Stimulated activated naive B cell treated with anti-CD40 and anti-IgM and Interleukin-4, amounts not matched to agents 10 μg/mL and 1 μg/mL and 100 μg/mL, for 72 hours (primary cell): ENCODE data around the gene ANKRD13D.
A peak's percentile ranks its signal among the peaks of the same experiment; 100 is the strongest.

Experiments used
- ATAC-seq, 2 donors: fragments of 150-1000 bp; cut with Tn5 transposase; replicated peaks; 2 replicates each; pipeline ENCODE4 v1.10.0; 2021; ENCODE audit warnings: moderate library complexity in 1 of 2
- DNase-seq: peaks from one replicate; pipeline ENCODE4 v3.0.0; 2021
- H3K27ac Mint-ChIP-seq: one replicate; pipeline ENCODE4 v1.8.0; 2022; ENCODE audit warnings: mild to moderate bottlenecking, mixed read lengths
- H3K27me3 Mint-ChIP-seq, 2 donors: one replicate each; pipeline ENCODE4 v1.8.0; 2022; ENCODE audit warnings: mixed read lengths in 2 of 2
- H3K36me3 Mint-ChIP-seq, 2 donors: one replicate each; pipeline ENCODE4 v1.8.0; 2022; ENCODE audit warnings: mixed read lengths in 2 of 2, mild to moderate bottlenecking in 1 of 2
- H3K4me1 Mint-ChIP-seq, 2 donors: one replicate each; pipeline ENCODE4 v1.8.0; 2022; ENCODE audit warnings: mixed read lengths in 2 of 2, mild to moderate bottlenecking in 1 of 2
- H3K4me3 Mint-ChIP-seq, 2 donors: one replicate each; pipeline ENCODE4 v1.8.0; 2022; ENCODE audit warnings: mild to moderate bottlenecking in 2 of 2, mixed read lengths in 2 of 2, moderate library complexity in 1 of 2
- H3K9me3 Mint-ChIP-seq, 2 donors: one replicate each; pipeline ENCODE4 v1.8.0; 2022; ENCODE audit warnings: mixed read lengths in 2 of 2, mild to moderate bottlenecking in 1 of 2

Gene ANKRD13D

DNA sequence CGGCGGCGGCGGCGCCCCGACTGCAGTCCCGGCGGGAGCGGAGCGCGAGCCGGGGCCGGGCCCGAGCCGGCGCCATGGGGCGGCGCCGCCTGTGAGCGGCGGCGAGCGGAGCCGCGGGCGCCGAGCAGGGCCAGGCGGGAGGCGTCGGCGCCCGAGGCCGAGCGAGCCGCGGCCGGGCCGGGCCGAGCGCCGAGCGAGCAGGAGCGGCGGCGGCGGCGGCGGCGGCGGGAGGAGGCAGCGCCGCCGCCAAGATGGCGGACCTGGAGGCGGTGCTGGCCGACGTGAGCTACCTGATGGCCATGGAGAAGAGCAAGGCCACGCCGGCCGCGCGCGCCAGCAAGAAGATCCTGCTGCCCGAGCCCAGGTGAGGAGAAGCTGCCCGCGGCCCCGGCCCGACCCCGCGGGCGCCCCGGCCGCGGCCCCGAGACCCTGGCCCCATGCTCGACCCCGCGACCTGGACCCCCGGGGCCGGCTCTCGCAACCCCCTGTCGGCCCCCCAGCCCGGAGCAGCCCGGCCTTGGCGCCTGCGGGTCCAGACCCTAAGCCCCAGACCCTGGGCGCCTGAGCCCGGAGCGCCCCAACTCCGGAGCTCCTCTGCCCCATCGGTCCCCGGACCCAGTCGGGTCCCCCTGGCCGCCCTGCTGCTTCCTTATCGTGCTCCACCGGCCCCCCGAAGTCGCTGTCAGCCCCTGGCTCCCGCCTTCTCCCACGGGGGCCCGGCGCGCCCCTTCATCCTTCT lies 22.5 kb upstream of the ANKRD13D start, which contains the start of gene GRK2:
GRK2 (plus strand) TSS at position 25 of the 739 bp plus-strand sequence; CDS start at position 252, 227 bp downstream.
- Mint-ChIP-seq H3K27me3 (no peaks in the 10 kb centered on the region), H3K4me1 (peaks cover 57 to 87% of the 10 kb centered on the region in 2 donors), H3K36me3 (peaks cover 29 to 45% of the 10 kb centered on the region in 2 donors), H3K9me3 (no peaks in the 10 kb centered on the region), H3K4me3 (peak within 1 kb of the TSS; percentile 93 to 99), H3K27ac (peak within 1 kb of the TSS; percentile 99)
- no peak for DNase-seq
- peak; percentile 22 to 24 for ATAC-seq

DNA sequence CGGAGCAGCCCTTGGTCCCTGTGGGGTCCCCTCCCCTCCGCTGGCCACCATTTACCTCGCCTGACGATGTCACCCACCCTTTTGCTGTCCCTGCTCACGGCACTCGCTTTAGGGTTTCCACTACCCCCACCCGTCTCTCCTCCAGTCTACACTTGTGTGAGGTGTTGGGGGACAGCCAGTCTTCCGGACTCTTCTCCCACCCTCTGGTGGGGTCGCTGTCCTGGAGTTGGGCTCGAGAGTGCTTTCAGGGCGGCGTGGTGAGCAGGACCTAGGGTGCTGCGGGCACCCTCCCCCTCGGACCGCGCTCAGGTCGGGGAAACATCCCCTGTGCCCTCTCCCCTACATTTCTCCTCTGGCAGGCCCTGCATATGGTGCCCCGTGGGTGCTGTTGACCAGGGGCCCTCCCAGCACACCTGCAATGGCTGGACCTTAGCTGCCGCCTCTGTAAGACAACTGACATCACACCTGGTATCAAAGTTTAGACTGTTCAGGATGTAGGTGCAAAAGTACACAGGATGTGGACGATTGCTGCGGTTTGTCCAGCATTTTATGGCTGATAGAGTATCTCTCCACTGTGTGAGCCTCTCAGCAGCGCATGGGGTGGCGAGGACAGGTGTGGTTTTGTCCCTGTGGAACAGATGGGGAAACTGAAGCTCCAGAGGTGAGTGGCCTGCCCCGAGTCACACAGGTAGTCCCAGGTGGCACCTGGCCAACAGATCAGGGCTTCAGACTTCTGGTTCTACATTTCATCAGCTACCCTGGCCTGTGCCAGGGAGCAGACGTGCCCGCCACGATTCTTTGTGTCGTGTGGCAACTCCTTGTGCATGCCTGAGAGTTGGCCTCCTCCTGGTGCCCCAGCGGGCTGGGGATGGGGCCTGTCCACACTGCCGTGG lies 21.7 kb upstream of the ANKRD13D start:
- H3K36me3 Mint-ChIP-seq: peaks cover 29 to 47% of the 10 kb centered on the region in 2 donors
- ATAC-seq: peak; percentile 0 to 2

DNA sequence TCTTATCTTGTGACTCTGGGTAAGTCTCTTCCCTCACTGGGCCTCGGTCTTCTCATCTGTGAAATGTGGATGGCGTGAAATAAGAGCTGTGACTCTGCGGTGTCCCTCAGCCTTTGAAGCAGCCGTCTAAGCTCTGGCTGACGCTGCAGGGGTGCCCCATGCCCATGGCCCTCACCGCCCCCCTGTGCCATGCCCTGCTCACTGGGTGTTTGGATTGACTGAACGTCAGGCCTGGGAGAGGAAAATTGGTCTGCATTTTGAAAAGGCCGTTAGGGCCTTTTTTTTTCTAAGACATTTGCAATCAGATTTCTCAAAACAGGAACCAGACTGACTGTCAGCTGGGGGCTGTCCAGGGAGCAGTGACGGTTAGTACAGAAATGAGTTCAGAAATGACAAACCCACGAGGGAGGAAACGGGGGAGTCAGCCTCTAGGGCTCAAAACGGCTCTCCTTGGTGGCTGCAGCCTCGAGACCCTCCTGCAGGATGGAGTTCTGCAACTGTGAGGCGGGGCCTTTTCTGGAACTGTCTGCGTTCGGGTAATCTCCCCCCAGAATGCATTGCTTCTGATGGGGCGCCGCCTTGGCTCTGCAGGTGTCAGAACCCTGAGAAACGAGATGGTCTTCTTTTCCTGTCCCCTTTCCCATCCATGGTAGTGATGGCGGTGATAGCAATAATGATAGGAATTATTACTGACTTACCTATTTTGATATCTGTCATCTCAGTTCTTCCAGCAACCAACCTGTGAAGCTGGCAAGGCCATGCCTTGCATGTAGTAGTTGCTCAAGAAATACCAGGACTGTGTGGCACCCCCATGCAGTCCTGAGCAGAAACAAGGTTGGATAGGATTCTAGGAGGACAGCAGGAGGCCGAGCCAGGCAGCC lies 20.8 kb upstream of the ANKRD13D start:
- peak overlapping the region; percentile 99 for H3K27ac Mint-ChIP-seq
- no peaks in the 10 kb centered on the region for H3K9me3 Mint-ChIP-seq
- peaks cover 62 to 88% of the 10 kb centered on the region in 2 donors for H3K4me1 Mint-ChIP-seq
- ATAC-seq: peak; percentile 75 to 77
- no peaks in the 10 kb centered on the region for H3K27me3 Mint-ChIP-seq
- peaks cover 29 to 51% of the 10 kb centered on the region in 2 donors for H3K36me3 Mint-ChIP-seq
- peak overlapping the region; percentile 93 to 99 for H3K4me3 Mint-ChIP-seq
- peak; percentile 86 for DNase-seq

More for the DNA sequence above, 21.7 kb upstream of the ANKRD13D start:
- H3K27ac Mint-ChIP-seq: peak overlapping the region; percentile 99
- peaks cover 61 to 88% of the 10 kb centered on the region in 2 donors for H3K4me1 Mint-ChIP-seq
- no peak for DNase-seq
- no peaks in the 10 kb centered on the region for H3K27me3 Mint-ChIP-seq
- H3K4me3 Mint-ChIP-seq: peak overlapping the region; percentile 93 to 99
- H3K9me3 Mint-ChIP-seq: no peaks in the 10 kb centered on the region

DNA sequence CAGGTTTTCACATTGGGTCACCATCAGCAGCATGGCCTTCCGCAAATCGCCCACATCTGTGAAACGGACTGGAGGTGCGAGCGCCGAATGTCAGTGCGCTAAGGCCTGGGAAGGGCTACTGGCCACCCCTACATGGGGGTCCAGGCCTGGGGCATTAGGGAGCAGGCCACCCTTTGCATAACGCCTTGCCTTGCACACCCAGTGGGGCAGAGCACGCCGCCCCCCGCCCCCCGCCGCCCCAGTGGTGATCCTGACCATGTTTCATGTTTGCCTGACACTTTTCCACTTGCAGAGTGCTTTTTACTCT lies 20.2 kb upstream of the ANKRD13D start:
- H3K36me3 Mint-ChIP-seq: peaks cover 29 to 52% of the 10 kb centered on the region in 2 donors
- no peak for ATAC-seq
- H3K27me3 Mint-ChIP-seq: no peaks in the 10 kb centered on the region
- peaks cover 65 to 91% of the 10 kb centered on the region in 2 donors for H3K4me1 Mint-ChIP-seq
- H3K4me3 Mint-ChIP-seq: peak overlapping the region; percentile 93 to 99
- no peaks in the 10 kb centered on the region for H3K9me3 Mint-ChIP-seq
- peak overlapping the region; percentile 99 for H3K27ac Mint-ChIP-seq
- no peak for DNase-seq

DNA sequence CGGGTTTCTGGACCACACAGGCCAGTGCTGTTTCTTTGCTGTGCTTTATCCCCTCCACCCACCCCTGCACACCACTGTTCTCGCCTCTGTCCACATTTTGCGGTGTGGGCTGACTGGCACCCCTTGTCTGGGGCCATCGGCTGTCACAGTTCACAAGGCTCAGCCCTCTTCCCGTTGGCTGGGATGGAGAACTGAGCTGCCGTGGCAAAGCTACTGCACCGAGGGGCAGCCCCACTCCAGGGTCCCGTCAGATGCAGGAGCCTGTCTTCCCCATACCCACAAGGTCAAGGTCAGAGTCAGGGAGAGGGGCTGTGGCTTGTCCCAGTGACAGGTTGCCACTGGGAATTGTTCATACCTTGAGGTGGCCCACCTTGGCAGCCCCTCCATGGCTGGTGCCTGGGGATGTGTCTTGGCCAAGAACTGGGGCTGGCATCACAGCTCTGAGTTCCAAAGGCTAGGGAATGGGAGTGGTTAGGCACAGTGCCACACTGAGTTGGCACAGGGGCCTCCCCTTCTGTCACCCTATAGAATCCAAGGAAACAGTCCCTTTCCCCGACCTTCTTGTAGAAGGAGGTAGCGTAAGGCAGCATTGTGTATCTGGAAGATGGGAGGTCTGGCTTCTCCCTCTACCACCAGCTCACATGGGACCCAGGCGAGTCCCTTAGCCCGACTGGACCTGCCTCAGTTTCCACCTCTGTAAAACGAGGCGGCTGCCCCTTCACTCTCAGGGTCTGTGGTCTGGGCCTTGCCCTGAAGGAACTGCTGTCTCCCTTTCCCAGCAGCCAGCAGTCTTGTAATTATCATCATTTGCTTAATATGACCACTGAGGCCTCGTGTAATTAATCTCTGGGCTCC lies 19.5 kb upstream of the ANKRD13D start:
- H3K36me3 Mint-ChIP-seq: peaks cover 32 to 57% of the 10 kb centered on the region in 2 donors
- H3K27me3 Mint-ChIP-seq: no peaks in the 10 kb centered on the region
- DNase-seq: no peak

DNA sequence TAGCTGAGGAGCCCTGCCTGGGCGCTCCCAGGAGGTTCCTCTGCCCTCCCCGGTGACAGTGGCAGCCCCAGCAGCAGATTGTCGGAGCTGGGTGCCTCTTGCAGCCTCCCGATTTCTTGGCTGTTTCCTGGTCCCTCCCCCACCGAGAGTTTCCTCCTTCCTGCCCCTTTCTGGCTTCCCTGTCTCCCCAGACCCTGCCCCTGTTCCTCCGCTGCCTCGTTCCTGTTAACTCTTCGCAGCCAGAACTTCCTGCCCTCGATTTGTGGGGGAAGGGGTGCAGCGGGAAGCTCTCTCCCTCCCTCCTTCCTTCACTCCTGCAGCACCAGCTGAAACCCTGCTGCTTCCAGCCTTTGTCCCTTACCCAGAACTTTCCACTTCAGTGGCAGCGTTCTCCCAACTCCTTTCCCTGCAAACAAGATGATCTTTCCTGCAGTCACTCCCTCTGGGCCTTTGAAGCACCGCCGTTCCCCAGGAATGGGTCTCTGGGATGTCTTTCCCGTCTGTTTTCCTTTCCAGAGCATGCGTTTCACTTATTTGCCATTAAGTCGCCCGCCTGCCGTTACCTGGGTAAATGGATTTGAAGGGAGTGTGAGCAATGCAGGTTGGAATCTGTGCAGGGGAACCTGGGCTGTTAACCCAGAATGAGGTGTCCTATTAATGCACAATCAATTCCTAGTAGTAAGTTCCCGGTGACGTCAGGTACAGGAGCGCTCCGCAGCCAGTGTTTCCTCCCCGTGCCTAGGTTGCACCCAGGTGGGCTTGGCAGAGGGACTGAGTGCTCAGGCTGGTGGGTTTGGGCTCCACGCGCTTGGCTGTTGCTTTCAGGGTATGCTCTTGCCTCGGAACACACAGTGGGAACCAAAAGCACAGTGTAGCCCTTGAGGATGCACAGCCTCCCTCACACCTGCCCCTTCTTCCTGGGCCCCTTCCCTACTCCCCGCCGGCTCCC lies 18.6 kb upstream of the ANKRD13D start:
- no peaks in the 10 kb centered on the region for H3K27me3 Mint-ChIP-seq
- DNase-seq: no peak
- no peak for ATAC-seq
- peak overlapping the region; percentile 93 to 99 for H3K4me3 Mint-ChIP-seq
- H3K4me1 Mint-ChIP-seq: peaks cover 67 to 91% of the 10 kb centered on the region in 2 donors
- H3K27ac Mint-ChIP-seq: peak overlapping the region; percentile 92
- peaks cover 38 to 61% of the 10 kb centered on the region in 2 donors for H3K36me3 Mint-ChIP-seq
- no peaks in the 10 kb centered on the region for H3K9me3 Mint-ChIP-seq

More for the DNA sequence above, 19.5 kb upstream of the ANKRD13D start:
- Mint-ChIP-seq H3K9me3 (no peaks in the 10 kb centered on the region), H3K4me3 (peak overlapping the region; percentile 93 to 99), H3K27ac (peak overlapping the region; percentile 92), H3K4me1 (peaks cover 65 to 91% of the 10 kb centered on the region in 2 donors)
- no peak for ATAC-seq

DNA sequence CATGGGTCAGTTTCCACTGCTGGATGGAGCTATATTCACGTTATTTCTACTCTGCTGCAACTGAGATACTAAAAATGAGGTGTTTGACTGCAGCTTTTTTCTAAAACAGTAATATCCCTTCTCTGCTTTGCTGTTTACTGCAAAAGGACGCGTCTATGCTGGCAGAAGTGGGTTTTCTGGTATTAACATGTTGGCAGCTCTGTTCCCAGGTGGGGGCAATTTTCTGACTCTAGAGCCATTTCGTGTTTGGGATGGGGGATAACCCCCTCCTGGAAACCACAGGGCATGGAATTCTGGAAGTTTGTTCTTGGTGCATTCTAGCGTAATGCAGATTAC lies 17.9 kb upstream of the ANKRD13D start:
- Mint-ChIP-seq H3K27ac (peak overlapping the region; percentile 92), H3K9me3 (no peaks in the 10 kb centered on the region), H3K4me1 (peaks cover 67 to 91% of the 10 kb centered on the region in 2 donors), H3K27me3 (no peaks in the 10 kb centered on the region), H3K4me3 (peak overlapping the region; percentile 93 to 99), H3K36me3 (peaks cover 45 to 67% of the 10 kb centered on the region in 2 donors)
- no peak for DNase-seq
- ATAC-seq: no peak

DNA sequence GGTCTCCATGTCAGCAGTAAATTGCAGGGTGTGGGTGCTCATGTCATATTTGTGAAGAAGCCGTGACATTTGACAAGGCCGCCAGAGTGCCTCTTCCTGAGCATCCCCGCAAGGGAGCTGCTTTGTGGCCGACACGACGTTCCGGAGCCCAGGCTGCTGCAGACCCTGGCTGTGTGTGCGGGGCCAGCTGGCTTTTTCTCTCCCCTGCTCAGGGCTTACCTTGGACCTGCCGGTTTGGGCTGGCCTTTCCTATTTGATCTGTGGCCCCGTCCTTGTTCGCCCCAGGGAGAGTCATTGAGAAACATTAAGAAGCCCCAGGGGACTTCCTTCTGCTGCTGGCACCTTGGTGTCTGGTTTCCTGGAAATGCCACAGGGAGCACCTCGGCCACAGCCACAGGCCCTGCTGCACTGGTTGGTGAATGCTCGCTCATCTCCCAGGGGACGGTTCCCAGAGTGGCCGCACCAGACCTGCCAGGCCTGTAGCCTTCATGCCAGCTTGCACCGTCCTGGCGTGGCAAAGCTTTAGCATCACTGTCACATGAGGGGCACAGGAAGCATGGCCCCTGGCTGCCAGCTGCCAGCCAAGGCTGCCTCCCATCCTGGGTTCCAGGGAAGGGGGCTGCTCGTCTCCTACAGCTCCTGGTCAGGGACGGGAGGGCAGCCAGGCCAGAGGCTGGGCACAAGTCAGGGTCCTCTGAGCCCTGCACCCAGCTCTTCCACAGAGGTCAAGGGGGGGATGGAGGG lies 17.4 kb upstream of the ANKRD13D start:
- Mint-ChIP-seq H3K36me3 (peaks cover 48 to 72% of the 10 kb centered on the region in 2 donors), H3K4me3 (peak overlapping the region; percentile 93 to 99)

DNA sequence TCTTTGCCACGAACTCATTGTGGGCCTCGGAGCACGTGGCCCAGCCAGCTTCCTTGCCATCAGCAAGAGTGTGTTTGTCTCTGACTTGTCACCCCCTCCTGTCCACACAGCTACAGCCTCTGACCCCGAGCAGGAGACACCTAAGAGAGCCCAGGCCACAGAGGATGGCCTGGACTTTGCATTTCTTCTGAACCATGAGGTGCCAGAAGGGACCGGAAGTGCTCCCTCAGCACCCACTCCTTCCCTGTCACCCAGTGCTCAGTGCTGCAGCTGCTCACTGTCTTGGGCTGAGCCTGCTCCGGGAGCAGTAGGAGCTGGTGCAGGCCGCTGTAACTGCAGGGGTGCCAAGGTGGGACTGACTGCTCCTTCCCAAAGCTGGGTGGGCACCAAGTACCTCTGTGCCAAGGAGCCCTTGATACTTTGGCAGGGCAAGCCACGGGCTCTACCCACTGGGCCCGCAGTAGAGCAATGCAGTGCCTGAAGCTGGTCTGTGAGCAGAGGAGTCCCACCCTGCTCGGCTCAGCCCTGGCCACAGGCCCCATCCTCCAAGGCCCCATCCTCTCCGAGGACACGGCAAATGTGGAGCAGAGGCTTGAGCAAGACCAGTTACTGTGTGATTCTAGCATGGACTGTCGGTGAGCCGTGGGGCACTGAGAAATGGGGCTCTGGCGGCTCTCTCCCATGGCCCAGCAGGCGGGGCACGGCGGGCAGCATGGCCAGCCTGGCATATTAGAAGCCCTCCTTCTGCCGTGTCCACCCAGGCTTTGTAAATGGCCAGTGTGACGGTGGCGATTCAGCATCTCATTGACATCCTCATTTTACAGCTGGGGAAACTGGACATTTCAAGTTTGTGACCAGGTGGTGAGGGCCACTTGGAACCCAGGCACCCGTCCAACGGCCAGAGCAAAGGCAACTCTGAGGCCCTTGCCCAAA lies 16.5 kb upstream of the ANKRD13D start:
- DNase-seq (no peak), ATAC-seq (peak in 1 of 2 donors; percentile 5)
- Mint-ChIP-seq H3K9me3 (peaks cover 1 to 3% of the 10 kb centered on the region in 2 donors), H3K36me3 (peaks cover 46 to 72% of the 10 kb centered on the region in 2 donors), H3K4me1 (peaks cover 76 to 100% of the 10 kb centered on the region in 2 donors), H3K27ac (peak overlapping the region; percentile 92), H3K27me3 (no peaks in the 10 kb centered on the region), H3K4me3 (peak overlapping the region; percentile 93 to 99)

More for the DNA sequence above, 17.4 kb upstream of the ANKRD13D start:
- H3K4me1 Mint-ChIP-seq: peaks cover 71 to 96% of the 10 kb centered on the region in 2 donors
- H3K27me3 Mint-ChIP-seq: no peaks in the 10 kb centered on the region
- H3K27ac Mint-ChIP-seq: peak overlapping the region; percentile 92
- ATAC-seq: peak; percentile 42 to 47
- peaks cover 1 to 2% of the 10 kb centered on the region in 2 donors for H3K9me3 Mint-ChIP-seq
- DNase-seq: peak; percentile 75

DNA sequence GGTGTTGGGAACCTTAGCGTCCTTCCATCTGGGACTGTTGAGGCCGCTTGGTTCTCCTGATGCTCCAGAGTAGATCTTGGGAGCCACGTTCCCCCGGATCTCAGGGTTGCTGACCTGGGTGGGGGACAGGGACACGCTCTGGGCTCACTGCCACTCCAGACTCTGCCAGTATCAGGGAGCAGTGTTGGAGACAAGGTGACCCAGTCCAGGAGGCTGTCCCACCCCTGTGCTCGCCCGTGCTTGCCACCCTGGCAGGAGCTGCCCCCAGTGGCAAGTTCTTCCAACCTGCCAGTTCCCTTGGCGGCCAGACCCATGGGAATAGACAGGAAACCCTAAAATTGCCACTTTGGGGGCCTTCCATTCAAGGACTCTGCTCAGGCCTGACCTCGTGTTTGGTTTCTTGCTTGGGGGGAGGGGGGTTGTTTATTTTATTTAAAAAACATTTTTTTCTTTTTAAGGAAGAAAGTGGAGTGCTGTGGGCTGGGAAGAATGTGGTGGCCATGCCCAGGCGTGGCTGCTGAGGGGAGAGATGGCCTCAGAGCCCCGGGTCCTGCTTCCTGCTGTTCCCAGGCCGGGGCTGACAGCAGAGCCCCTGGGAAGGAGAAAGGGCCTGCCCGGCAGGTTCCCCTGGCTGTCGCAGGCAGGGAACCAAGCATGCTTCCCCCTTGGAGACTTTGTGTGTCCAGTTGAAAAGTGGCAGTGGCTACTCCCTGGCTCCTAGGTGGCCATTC lies 15.7 kb upstream of the ANKRD13D start:
- H3K4me1 Mint-ChIP-seq: peaks cover 78 to 100% of the 10 kb centered on the region in 2 donors

More for the DNA sequence above, 15.7 kb upstream of the ANKRD13D start:
- Mint-ChIP-seq H3K4me3 (peak overlapping the region; percentile 57 to 93), H3K36me3 (peaks cover 42 to 67% of the 10 kb centered on the region in 2 donors), H3K27ac (peak overlapping the region; percentile 80), H3K9me3 (peaks cover 1 to 3% of the 10 kb centered on the region in 2 donors), H3K27me3 (no peaks in the 10 kb centered on the region)
- DNase-seq (no peak), ATAC-seq (no peak)
